ENCODE results near the gene AKAP6. TPM values are rescaled to one million over a fixed set of nuclear protein-coding genes. Genes with fewer than 3 reads are reported as not detected.

Gene AKAP6
- total RNA-seq, 1 experiment from 2014 or later, result 1.1 TPM

GRCh38 chr14:32678088-32678487, 349.0 kb downstream of the AKAP6 start:
- Histone ChIP-seq H3K79me2 (ENCODE audit: insufficient read depth, low read length) (no peaks in the 10 kb centered on the region), H3K27ac (ENCODE audit: insufficient read length, low read depth, low read length) (no peak overlapping the region), H2BK5ac (ENCODE audit: insufficient read length, low read length) (no peak overlapping the region), H3K14ac (ENCODE audit: insufficient read depth, low read length) (no peak overlapping the region), H2BK20ac (ENCODE audit: low read depth, low read length, poor library complexity, severe bottlenecking) (no peak overlapping the region), H3K9me3 (ENCODE audit: control insufficient read depth, low read depth, low read length) (no peaks in the 10 kb centered on the region), H3K23ac (ENCODE audit: insufficient read length, low read depth, low read length) (no peak overlapping the region), H2BK12ac (ENCODE audit: insufficient read length, low read depth, low read length) (no peak overlapping the region), H4K8ac (replicated peaks; ENCODE audit: insufficient read length, low read depth, low read length) (no peak overlapping the region), H4K5ac (ENCODE audit: insufficient read length, low read depth, low read length) (no peak overlapping the region), H3K27me3 (ENCODE audit: insufficient read depth, low read length) (no peaks in the 10 kb centered on the region), H3K79me1 (ENCODE audit: insufficient read depth, low read depth, low read length, poor library complexity, severe bottlenecking) (no peaks in the 10 kb centered on the region), H4K20me1 (ENCODE audit: control insufficient read depth, insufficient read depth, insufficient read length) (no peaks in the 10 kb centered on the region), H3K9ac (ENCODE audit: extremely low read depth, insufficient read length, low read length) (no peak overlapping the region), H3K4ac (ENCODE audit: low read depth, low read length) (no peak overlapping the region), H3K4me2 (ENCODE audit: insufficient read depth, insufficient read length, low read length) (no peak overlapping the region), H3K23me2 (ENCODE audit: insufficient read length, low read depth, low read length, poor library complexity, severe bottlenecking) (no peaks in the 10 kb centered on the region), H3K4me1 (ENCODE audit: insufficient read depth, low read length) (no peaks in the 10 kb centered on the region), H3K18ac (ENCODE audit: insufficient read length, low read depth, low read length) (no peak overlapping the region), H2AFZ (ENCODE audit: low read length) (no peak overlapping the region), H2AK5ac (ENCODE audit: insufficient read length, low read length) (no peak overlapping the region), H3T11ph (ENCODE audit: low read length) (no peak overlapping the region), H2BK15ac (ENCODE audit: low read depth, low read length) (no peak overlapping the region), H4K91ac (ENCODE audit: insufficient read length, low read depth, low read length) (no peak overlapping the region), H3K56ac (ENCODE audit: insufficient read length, low read depth, low read length) (no peak overlapping the region), H2BK120ac (ENCODE audit: low read depth, low read length, poor library complexity, severe bottlenecking) (no peak overlapping the region)
- no peak for TF ChIP-seq CTCF (conservative IDR thresholded peaks at IDR 0.05)
- WGBS (ENCODE audit: extremely low coverage, insufficient read length, low lambda C conversion rate), result no CpG with 5 or more reads among the region's 3 CpGs
- H3K36me3 Mint-ChIP-seq (ENCODE audit: insufficient read depth in 1 of 3, low read depth in 3 of 3), result no peaks in the 10 kb centered on the region
- no peak overlapping the region for H3K27ac Mint-ChIP-seq
- H3K27me3 Mint-ChIP-seq (ENCODE audit: low read depth), result no peaks in the 10 kb centered on the region
- H3K4me3 Mint-ChIP-seq, result no peak overlapping the region
- no peak for DNase-seq
- H3K4me1 Mint-ChIP-seq, result peaks cover 0 to 3% of the 10 kb centered on the region in 2 experiments; a peak in 1 of 4 replicates
- no peaks in the 10 kb centered on the region for H3K9me3 Mint-ChIP-seq

Measured in H9 (cell line).